Measurements from ENCODE around the gene APEX1.
"Not testable (repeated sequence)": the region's sequence is repeated elsewhere in the genome, so short reads cannot be mapped to it uniquely, and the experiment has no call there.

Gene APEX1

GRCh38 chr14:20440465-20440864 is 14.6 kb upstream of the APEX1 start:
- DNase-seq (ENCODE audit: low read depth in 1 of 2, low spot score in 1 of 2), result no peak
- Histone ChIP-seq H3K4me3 (replicated peaks; ENCODE audit: insufficient read depth, low read length) (no peak overlapping the region), H3K27ac (replicated peaks) (no peak overlapping the region), H3K27me3 (ENCODE audit: insufficient read depth, poor library complexity, severe bottlenecking) (no peaks in the 10 kb centered on the region)
- TF ChIP-seq SPI1 (IDR thresholded peaks at IDR 0.05; ENCODE audit: borderline replicate concordance, low read depth), result no peak
- TF ChIP-seq POLR2AphosphoS5 (IDR thresholded peaks at IDR 0.05; ENCODE audit: low read depth), result no peak
- TF ChIP-seq CTCF (IDR thresholded peaks at IDR 0.05; ENCODE audit: insufficient read depth, low read length), result no peak
- no peak for TF ChIP-seq REST (IDR thresholded peaks at IDR 0.05; ENCODE audit: insufficient replicate concordance, low read depth)
- TF ChIP-seq GABPA (IDR thresholded peaks at IDR 0.05; ENCODE audit: low read depth), result no peak

GRCh38 chr14:20440882-20441281 is 14.1 kb upstream of the APEX1 start:
- H3K4me3 ChIP-seq (replicated peaks; ENCODE audit: insufficient read depth, low read length), result no peak overlapping the region
- DNase-seq (ENCODE audit: low read depth in 1 of 2, low spot score in 1 of 2), result peak in 1 of 2 experiments; percentile 30
- TF ChIP-seq SPI1 (IDR thresholded peaks at IDR 0.05; ENCODE audit: borderline replicate concordance, low read depth) (no peak), CTCF (IDR thresholded peaks at IDR 0.05; ENCODE audit: insufficient read depth, low read length) (no peak), POLR2AphosphoS5 (IDR thresholded peaks at IDR 0.05; ENCODE audit: low read depth) (no peak), GABPA (IDR thresholded peaks at IDR 0.05; ENCODE audit: low read depth) (no peak), REST (IDR thresholded peaks at IDR 0.05; ENCODE audit: insufficient replicate concordance, low read depth) (no peak)
- H3K27me3 ChIP-seq (ENCODE audit: insufficient read depth, poor library complexity, severe bottlenecking), result no peaks in the 10 kb centered on the region
- peak overlapping the region; percentile 31 for H3K27ac ChIP-seq (replicated peaks)

- no peak for TF ChIP-seq POLR2AphosphoS5 (IDR thresholded peaks at IDR 0.05; ENCODE audit: low read depth)
- peak; percentile 23; the same call in 1 of the 2 replicates for TF ChIP-seq SPI1 (IDR thresholded peaks at IDR 0.05; ENCODE audit: borderline replicate concordance, low read depth)
- TF ChIP-seq GABPA (IDR thresholded peaks at IDR 0.05; ENCODE audit: low read depth), result no peak
- no peak for TF ChIP-seq CTCF (IDR thresholded peaks at IDR 0.05; ENCODE audit: insufficient read depth, low read length)
- Histone ChIP-seq H3K27me3 (ENCODE audit: insufficient read depth, poor library complexity, severe bottlenecking) (no peaks in the 10 kb centered on the region), H3K27ac (replicated peaks) (no peak overlapping the region), H3K4me3 (replicated peaks; ENCODE audit: insufficient read depth, low read length) (no peak overlapping the region)
- DNase-seq (ENCODE audit: low read depth in 1 of 2, low spot score in 1 of 2), result peak in 1 of 2 experiments; percentile 25
Observed at GRCh38 chr14:20441461-20441860, 13.6 kb upstream of the APEX1 start.

GRCh38 chr14:20443650-20444049 is 11.4 kb upstream of the APEX1 start:
- DNase-seq (ENCODE audit: low read depth in 1 of 2, low spot score in 1 of 2); H3K27ac ChIP-seq (replicated peaks); H3K27me3 ChIP-seq (ENCODE audit: insufficient read depth, poor library complexity, severe bottlenecking); H3K4me3 ChIP-seq (replicated peaks; ENCODE audit: insufficient read depth, low read length): not testable (repeated sequence)

All from HL-60 (cell line).